Measurements from ENCODE around the gene RC3H1. TPM values are rescaled to one million over a fixed set of nuclear protein-coding genes. Genes with fewer than 3 reads are reported as not detected.

Gene RC3H1
- polyA plus RNA-seq, 2 of the 4 experiments (the other 2 are of a cell fraction), result 4.0 to 12.7 TPM

GRCh38 chr1:173954179-173954578 lies 68.0 kb downstream of the RC3H1 start:
- no peak for FAIRE-seq
- Histone ChIP-seq H3K4me2 (no peak overlapping the region), H3K9me3 (no peaks in the 10 kb centered on the region), H3K4me1 (no peaks in the 10 kb centered on the region), H3K27ac (no peak overlapping the region), H3K4me3 (no peak overlapping the region)
- CTCF ChIA-PET, result no interaction called here
- ATAC-seq, result no peak
- POLR2A ChIA-PET, result no interaction called here
- TF ChIP-seq NFE2L2 (conservative IDR thresholded peaks at IDR 0.05; ENCODE audit: low read length) (no peak), RCOR1 (IDR thresholded peaks at IDR 0.05; ENCODE audit: low read depth, low read length) (no peak)
- no peak for DNase-seq (ENCODE audit: low read depth in 1 of 2, low spot score in 1 of 2)

DNA sequence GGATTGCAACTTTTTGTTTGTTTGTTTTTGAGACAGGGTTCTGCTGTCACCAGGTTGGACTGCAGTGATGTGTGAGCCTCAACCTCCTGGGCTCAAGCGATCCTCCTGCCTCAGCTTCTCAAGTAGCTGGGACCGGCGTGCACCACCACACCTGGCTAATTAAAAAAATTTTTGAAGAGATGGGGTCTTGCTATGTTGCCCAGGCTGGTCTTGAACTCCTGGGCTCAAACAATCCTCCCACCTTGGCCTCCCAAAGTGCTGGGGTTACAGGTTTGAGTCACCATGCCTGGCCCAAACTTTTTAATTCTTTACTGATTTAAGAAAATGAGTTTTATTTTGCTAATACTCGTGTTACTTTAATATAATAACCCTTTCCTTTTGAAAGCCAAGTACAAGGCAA lies 73.6 kb downstream of the RC3H1 start:
- FAIRE-seq (no peak), DNase-seq (ENCODE audit: low read depth in 1 of 2, low spot score in 1 of 2) (no peak), ATAC-seq (no peak)
- TF ChIP-seq CEBPB (IDR thresholded peaks at IDR 0.05) (no peak), FOSL2 (IDR thresholded peaks at IDR 0.05) (no peak), FOSL2 (CRISPR knock-in tag; IDR thresholded peaks at IDR 0.05) (no peak), USF2 (IDR thresholded peaks at IDR 0.05) (no peak), KDM1A (IDR thresholded peaks at IDR 0.05; ENCODE audit: low read depth) (no peak), HOXB5 (CRISPR knock-in tag; IDR thresholded peaks at IDR 0.05) (no peak), RCOR1 (IDR thresholded peaks at IDR 0.05; ENCODE audit: low read depth, low read length) (no peak), PHF8 (IDR thresholded peaks at IDR 0.05; ENCODE audit: borderline replicate concordance, low read depth) (no peak)
- TF ChIP-seq, protein P1, sequence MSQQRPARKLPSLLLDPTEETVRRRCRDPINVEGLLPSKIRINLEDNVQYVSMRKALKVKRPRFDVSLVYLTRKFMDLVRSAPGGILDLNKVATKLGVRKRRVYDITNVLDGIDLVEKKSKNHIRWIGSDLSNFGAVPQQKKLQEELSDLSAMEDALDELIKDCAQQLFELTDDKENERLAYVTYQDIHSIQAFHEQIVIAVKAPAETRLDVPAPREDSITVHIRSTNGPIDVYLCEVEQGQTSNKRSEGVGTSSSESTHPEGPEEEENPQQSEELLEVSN (IDR thresholded peaks at IDR 0.05; ENCODE audit: borderline replicate concordance, low read depth), result no peak
- Histone ChIP-seq H3K4me2 (no peak overlapping the region), H3K4me1 (peaks cover 10% of the 10 kb centered on the region; the same call in 2 of the 3 replicates), H3K27ac (no peak overlapping the region), H3K9me3 (no peaks in the 10 kb centered on the region), H3K4me3 (no peak overlapping the region)
- ChIA-PET POLR2A (no interaction called here), CTCF (no interaction called here)
- WGBS (ENCODE audit: missing lambda C conversion rate), result 92% methylated on average over 4 of the region's 4 CpGs

DNA sequence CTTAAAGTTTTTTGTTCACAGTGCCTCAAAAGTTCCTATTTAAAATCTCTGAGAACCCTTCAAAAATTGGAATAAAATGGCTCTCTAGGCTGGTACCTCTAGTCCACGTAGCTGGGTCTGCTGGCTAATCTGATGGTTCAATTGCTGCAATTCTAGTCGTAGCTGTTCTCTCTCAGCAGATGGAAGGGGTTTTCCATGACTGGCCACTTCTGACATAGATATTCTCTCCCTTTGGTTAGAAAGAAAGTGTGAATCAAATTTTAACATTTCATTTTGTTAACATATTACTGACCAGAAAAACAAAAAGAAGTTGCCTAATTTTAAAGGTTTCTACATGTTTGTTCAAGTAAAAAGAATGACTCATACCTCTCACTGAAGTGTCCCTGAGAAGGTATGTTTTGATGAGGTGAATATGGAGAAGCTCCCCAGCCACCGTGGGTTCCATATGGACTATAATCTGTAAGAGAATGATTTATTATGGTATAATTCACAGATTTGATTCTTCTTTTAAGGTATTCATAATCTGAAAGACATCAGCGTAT lies 75.7 kb downstream of the RC3H1 start:
- FAIRE-seq (no peak), DNase-seq (ENCODE audit: low read depth in 1 of 2, low spot score in 1 of 2) (no peak), ATAC-seq (0 out of 6 replicates have a peak, but pooled peaks of 1 of the 2 experiments have one; percentile 19)
- Histone ChIP-seq H3K4me3 (no peak overlapping the region), H3K4me1 (peaks cover 10% of the 10 kb centered on the region; the same call in 2 of the 3 replicates), H3K4me2 (no peak overlapping the region), H3K27ac (no peak overlapping the region), H3K9me3 (no peaks in the 10 kb centered on the region)
- TF ChIP-seq FOSL2 (IDR thresholded peaks at IDR 0.05) (no peak), FOSL2 (CRISPR knock-in tag; IDR thresholded peaks at IDR 0.05) (peak; percentile 52)
- TF ChIP-seq, protein P1 (IDR thresholded peaks at IDR 0.05; ENCODE audit: borderline replicate concordance, low read depth), result no peak
- WGBS (ENCODE audit: missing lambda C conversion rate), result 83% methylated on average over 4 of the region's 4 CpGs
- ChIA-PET POLR2A (interaction anchor here (0.9 to 1.2 kb wide), 3 partner anchors 15 to 78 kb away, joined by 3 read pairs; partner anchors contain the start of genes RC3H1 and ZBTB37), CTCF (interaction anchor here (0.6 to 1.4 kb wide), 2 partner anchors 29 to 33 kb away, joined by 3 read pairs; no protein-coding TSS in a partner anchor)

- Histone ChIP-seq H3K4me2 (no peak overlapping the region), H3K4me1 (peaks cover 8% of the 10 kb centered on the region; the same call in 2 of the 3 replicates), H3K27ac (no peak overlapping the region), H3K4me3 (no peak overlapping the region), H3K9me3 (no peaks in the 10 kb centered on the region)
- CTCF ChIA-PET, result interaction anchor here (0.6 kb wide), 1 partner anchor 16 kb away, joined by 3 read pairs; no protein-coding TSS in a partner anchor
- ATAC-seq (no peak), DNase-seq (ENCODE audit: low read depth in 1 of 2, low spot score in 1 of 2) (no peak), FAIRE-seq (no peak)
- no peak for TF ChIP-seq RNF2 (IDR thresholded peaks at IDR 0.05; ENCODE audit: borderline replicate concordance, low read depth)
- no peak for TF ChIP-seq PHF8 (IDR thresholded peaks at IDR 0.05; ENCODE audit: borderline replicate concordance, low read depth)
- no peak for TF ChIP-seq JUNB (IDR thresholded peaks at IDR 0.05)
- no peak for TF ChIP-seq CHD4 (IDR thresholded peaks at IDR 0.05; ENCODE audit: borderline replicate concordance)
- POLR2A ChIA-PET, result interaction anchor here (0.6 kb wide), 1 partner anchor 603 kb away, joined by 6 read pairs; no protein-coding TSS in a partner anchor
- WGBS (ENCODE audit: missing lambda C conversion rate), result 86% methylated on average over 2 of the region's 2 CpGs
Measured at GRCh38 chr1:173937062-173937461, 85.1 kb downstream of the RC3H1 start.
